A549 treated with AZD9567 at 1 μM for 4 hours (cell line): ENCODE measurements around the gene TRAPPC11. TPM values are rescaled to one million over a fixed set of nuclear protein-coding genes. Genes with fewer than 3 reads are reported as not detected.

ENCODE experiments used
- total RNA-seq: library from RNA; stranded (reverse); fragments of 200-300 nt; extraction: Qiagen RNA extraction; gene quantifications from 5 replicates; pipeline ENCODE4 v1.2.3, GENCODE V29; 2022; ENCODE audit not compliant: insufficient read depth

TRAPPC11 gene
- 8.8 to 27.9 TPM (median 10.7 TPM) in 5 replicates for total RNA-seq

GRCh38 chr4:183659029-183659871 lies at the start of gene TRAPPC11, which contains the start of gene RWDD4:
TRAPPC11 (plus strand) TSS chr4:183659293; CDS start chr4:183663868, 4,575 bp downstream.
RWDD4 (minus strand) TSS chr4:183659185; CDS start chr4:183658952, 233 bp downstream.

Other genes with a start within 250 kb of the TRAPPC11 start
- gene CDKN2AIP, start 214.7 kb upstream of the TRAPPC11 start, total RNA-seq, result 9.7 to 19.8 TPM (median 11.9 TPM) in 5 replicates
- 10.1 to 11.8 TPM (median 11.2 TPM) in 5 replicates for gene ING2, start 154.2 kb upstream of the TRAPPC11 start, total RNA-seq
- gene RWDD4, start 108 bp upstream of the TRAPPC11 start, total RNA-seq, result 15.0 to 21.4 TPM (median 17.3 TPM) in 5 replicates
- gene STOX2, start 246.0 kb downstream of the TRAPPC11 start, total RNA-seq, result 2.0 to 6.6 TPM (median 2.5 TPM) in 5 replicates